HL-60 (cell line): Measurements from ENCODE around the gene MOCS1.

ENCODE experiments used
- DNase-seq, 2 experiments: peaks; one replicate each; pipeline ENCODE4 v3.0.0-alpha.2; 2010 to 2020; ENCODE audit warnings: low read depth in 1 of 2, low spot score in 1 of 2
- H3K27ac ChIP-seq: fragments of 250-450 bp; sonication (Bioruptor Pico); replicated peaks from 2 replicates; pipeline ENCODE4 v1.5.1; 2020; ENCODE audit warnings: mild to moderate bottlenecking, moderate library complexity
- H3K27me3 ChIP-seq: fragments of 250-450 bp; sonication (Bioruptor Pico); 2 replicates; pipeline ENCODE4 v1.5.1; 2021; ENCODE audit warnings: mild to moderate bottlenecking, moderate library complexity; ENCODE audit not compliant: insufficient read depth, poor library complexity, severe bottlenecking
- H3K4me3 ChIP-seq: replicated peaks from 2 replicates; pipeline ENCODE4 v1.5.1; 2011; ENCODE audit warnings: mild to moderate bottlenecking, control low read depth, low read length; ENCODE audit not compliant: insufficient read depth
- CTCF ChIP-seq: IDR thresholded peaks from one replicate; pipeline ENCODE4 v1.5.1; 2011; ENCODE audit warnings: low read length, control low read depth, inconsistent platforms; ENCODE audit not compliant: insufficient read depth
- GABPA ChIP-seq: IDR thresholded peaks from 2 replicates; pipeline ENCODE4 v1.6.1; 2012; ENCODE audit warnings: low read depth
- POLR2AphosphoS5 ChIP-seq: IDR thresholded peaks from 2 replicates; pipeline ENCODE4 v1.6.1; 2012; ENCODE audit warnings: low read depth
- SPI1 ChIP-seq: IDR thresholded peaks from 2 replicates; pipeline ENCODE4 v1.6.1; 2012; ENCODE audit warnings: low read depth, mild to moderate bottlenecking, borderline replicate concordance
- TF ChIP-seq, protein P1 (sequence below): IDR thresholded peaks from 2 replicates; pipeline ENCODE4 v1.6.1; 2012; ENCODE audit warnings: low read depth; ENCODE audit not compliant: insufficient replicate concordance

The MOCS1 gene

GRCh38 chr6:39917981-39918380 is 16.3 kb downstream of the MOCS1 start:
- TF ChIP-seq GABPA (no peak), CTCF (no peak), SPI1 (no peak), POLR2AphosphoS5 (no peak)
- TF ChIP-seq, protein P1, sequence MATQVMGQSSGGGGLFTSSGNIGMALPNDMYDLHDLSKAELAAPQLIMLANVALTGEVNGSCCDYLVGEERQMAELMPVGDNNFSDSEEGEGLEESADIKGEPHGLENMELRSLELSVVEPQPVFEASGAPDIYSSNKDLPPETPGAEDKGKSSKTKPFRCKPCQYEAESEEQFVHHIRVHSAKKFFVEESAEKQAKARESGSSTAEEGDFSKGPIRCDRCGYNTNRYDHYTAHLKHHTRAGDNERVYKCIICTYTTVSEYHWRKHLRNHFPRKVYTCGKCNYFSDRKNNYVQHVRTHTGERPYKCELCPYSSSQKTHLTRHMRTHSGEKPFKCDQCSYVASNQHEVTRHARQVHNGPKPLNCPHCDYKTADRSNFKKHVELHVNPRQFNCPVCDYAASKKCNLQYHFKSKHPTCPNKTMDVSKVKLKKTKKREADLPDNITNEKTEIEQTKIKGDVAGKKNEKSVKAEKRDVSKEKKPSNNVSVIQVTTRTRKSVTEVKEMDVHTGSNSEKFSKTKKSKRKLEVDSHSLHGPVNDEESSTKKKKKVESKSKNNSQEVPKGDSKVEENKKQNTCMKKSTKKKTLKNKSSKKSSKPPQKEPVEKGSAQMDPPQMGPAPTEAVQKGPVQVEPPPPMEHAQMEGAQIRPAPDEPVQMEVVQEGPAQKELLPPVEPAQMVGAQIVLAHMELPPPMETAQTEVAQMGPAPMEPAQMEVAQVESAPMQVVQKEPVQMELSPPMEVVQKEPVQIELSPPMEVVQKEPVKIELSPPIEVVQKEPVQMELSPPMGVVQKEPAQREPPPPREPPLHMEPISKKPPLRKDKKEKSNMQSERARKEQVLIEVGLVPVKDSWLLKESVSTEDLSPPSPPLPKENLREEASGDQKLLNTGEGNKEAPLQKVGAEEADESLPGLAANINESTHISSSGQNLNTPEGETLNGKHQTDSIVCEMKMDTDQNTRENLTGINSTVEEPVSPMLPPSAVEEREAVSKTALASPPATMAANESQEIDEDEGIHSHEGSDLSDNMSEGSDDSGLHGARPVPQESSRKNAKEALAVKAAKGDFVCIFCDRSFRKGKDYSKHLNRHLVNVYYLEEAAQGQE, result no peak
- no peak overlapping the region for H3K27ac ChIP-seq

GRCh38 chr6:39917329-39917728 is 16.9 kb downstream of the MOCS1 start:
- no peak for DNase-seq
- H3K27ac ChIP-seq, result no peak overlapping the region
- TF ChIP-seq GABPA (no peak), CTCF (no peak), SPI1 (no peak), POLR2AphosphoS5 (no peak)
- TF ChIP-seq, protein P1, result no peak
- no peak overlapping the region for H3K4me3 ChIP-seq
- no peaks in the 10 kb centered on the region for H3K27me3 ChIP-seq

More at GRCh38 chr6:39917981-39918380, 16.3 kb downstream of the MOCS1 start:
- no peak overlapping the region for H3K4me3 ChIP-seq
- no peaks in the 10 kb centered on the region for H3K27me3 ChIP-seq
- no peak for DNase-seq

GRCh38 chr6:39915866-39916265 is 18.4 kb downstream of the MOCS1 start:
- Histone ChIP-seq H3K27me3 (no peaks in the 10 kb centered on the region), H3K4me3 (no peak overlapping the region), H3K27ac (no peak overlapping the region)
- DNase-seq, result no peak
- no peak for TF ChIP-seq CTCF
- TF ChIP-seq GABPA, result no peak
- no peak for TF ChIP-seq SPI1
- TF ChIP-seq POLR2AphosphoS5, result no peak
- TF ChIP-seq, protein P1, result no peak
